ENCODE measurements around the gene PIGC.
A peak's percentile ranks its signal among the peaks of the same experiment; 100 is the strongest.

PIGC gene

DNA sequence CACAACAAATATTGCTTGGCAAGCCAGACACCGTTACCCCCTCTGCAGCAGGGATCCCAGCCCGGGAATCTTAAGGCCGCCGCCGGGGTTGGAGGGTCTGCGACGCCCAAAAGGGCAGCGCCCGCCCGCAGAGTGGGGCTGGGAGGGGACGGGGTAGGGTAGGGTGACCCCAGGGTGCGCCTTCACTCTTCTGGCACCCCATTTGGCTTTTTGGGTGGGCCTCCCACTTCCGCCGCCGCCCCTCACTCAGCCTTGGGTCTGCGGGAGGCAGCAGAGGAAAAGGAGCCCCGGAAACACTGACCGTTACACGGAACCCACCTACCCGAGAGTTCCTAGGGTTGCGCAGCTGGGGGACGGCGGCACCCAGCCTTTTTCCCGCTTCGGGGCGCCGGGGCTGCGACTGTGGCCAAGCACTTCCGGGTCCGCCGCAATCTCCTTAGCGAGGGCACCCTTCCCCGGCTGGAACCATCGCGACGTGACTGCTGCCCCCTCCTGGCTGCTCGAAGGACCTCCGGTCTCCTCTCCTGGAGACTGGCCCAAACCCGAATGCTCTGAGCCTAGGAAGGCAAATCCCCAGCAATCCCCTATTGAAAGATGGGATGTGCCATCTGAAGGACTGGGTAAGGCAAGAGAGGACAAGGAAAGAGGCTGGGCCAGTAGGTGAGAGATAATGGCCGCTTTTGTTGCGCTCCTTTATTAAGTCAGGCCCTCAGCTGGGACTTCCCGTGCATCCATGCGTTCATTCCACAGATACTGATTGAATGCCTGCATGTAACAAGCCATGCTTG is at the start of gene PIGC:
Gene PIGC (minus strand): TSS at position 404 of the 788 bp plus-strand sequence. CDS start 1,447 bp downstream, outside the sequence.
- DNase-seq: peak; percentile 92 to 94

DNA sequence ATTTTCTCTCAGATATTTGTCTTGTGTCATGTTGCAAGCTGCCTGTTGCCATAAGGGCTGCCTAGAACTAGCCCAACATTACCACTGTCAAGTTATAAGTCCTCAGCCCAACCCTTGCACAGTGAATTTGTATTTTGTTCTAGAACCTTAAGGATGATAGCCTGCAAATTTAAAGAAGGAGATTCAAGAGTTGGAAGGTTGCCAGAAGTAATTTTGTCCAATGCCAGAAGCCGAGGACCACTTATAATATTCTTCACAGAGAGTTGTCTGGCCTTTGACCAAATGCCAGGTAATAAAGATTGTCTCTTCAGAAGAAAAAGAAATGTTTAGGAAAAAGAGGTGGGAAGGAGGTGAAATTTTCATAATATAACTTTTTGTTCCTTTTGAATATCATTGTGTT is 48.6 kb upstream of the PIGC start:
- DNase-seq: no peak

DNA sequence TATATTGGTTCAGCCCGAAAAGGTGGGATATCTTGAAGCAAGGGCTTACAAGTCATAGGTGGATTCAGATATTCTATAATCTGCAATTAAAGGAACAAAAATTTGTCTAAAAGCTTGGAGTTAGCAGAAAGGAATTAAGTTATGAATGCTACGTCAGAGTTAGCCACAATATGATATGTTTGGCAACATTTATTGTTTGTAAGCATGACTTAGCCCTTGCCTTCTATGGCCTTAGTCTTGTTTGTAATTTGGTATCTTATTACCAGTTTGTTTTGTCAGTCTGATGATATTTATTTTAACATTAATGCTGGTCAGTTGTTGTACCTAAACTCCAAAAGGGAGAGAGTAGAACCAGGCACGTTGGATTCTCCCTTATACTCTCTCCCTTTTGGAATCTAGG is 46.0 kb upstream of the PIGC start:
- DNase-seq: no peak

DNA sequence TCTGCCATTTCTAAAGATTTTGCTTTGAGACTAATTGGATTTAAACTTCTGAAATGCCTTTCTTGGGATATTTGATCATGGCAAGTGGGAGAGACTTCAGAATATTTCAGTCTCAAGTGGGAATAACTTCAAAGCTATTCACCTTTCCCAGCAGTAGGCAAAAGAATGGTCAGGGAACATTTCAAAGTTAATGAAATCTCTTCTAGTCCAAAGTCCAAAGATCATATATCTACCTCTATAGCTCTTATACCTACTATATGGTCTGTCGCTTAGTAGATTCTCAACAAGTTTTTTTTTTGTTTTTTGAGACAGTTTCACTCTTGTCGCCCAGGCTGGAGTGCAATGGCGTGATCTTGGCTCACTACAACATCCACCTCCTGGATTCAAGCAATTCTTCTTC is 44.5 kb upstream of the PIGC start:
- DNase-seq: no peak

DNA sequence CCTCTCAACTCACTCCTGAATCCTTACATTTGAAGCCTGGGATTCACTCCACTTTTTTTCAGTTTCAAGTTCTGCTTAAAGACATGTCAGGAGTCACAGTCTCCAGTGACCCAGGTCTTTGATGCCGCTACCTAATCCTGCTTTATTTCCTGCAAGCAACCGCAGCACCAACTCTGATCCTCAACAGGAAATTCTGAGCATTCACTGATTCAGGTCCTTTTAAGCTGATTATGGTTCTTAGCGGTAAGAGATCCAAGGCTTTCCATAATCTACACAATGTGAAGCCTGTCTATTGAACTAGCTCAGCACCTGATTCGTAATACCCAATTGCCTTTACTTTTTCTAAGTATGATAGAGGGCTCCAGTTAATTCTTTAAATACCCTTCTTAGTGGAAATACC is 43.7 kb upstream of the PIGC start:
- DNase-seq: no peak

DNA sequence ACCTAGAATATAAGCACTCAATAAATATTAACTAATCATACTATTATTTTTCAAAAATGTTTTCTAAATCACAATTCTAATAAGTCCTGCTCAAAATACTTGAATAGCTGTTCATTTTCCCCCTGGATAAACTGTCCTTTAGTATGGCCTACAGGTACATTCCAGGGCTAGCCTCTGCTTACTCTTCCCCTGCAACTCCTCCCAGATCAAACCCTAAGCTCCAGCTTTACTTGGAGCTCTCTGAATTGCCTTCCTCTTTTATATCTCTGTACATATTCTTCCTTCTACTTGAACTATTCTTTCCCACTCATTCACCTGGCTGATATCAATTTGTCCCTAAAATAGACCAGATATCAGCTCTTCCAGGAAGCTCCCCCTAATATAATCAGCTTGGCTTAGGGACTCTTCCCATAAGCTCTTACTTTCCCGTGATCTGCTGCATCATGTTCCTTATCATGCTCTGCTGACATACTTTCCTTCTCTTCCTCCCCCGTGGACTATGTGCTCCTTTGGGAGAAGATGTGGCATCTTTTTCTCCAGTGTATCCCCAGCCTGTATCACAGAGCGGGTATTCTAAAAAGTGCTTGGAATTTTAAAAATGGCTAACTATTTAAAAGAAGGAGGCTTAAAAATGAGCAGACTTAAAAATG is 43.1 kb upstream of the PIGC start:
- no peak for DNase-seq

DNA sequence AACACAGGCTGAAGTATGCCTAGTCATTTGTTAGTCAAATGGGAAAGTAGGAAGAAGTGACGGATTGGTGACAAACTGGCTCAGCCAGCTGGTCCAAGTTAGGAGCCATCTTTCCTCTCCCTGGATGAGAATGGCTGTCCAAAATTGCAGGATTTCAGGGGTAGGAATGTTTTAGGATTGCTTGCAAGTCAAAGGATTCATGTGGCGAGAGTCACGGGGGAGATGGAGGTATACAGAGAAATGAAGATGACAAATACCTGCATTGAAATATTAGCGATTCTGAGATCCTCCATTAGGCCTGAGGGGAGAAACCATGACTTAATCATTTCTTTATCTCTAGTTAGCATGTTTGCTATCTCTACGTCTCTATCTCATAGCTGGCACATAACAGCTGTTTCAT is 41.8 kb upstream of the PIGC start:
- DNase-seq: no peak

DNA sequence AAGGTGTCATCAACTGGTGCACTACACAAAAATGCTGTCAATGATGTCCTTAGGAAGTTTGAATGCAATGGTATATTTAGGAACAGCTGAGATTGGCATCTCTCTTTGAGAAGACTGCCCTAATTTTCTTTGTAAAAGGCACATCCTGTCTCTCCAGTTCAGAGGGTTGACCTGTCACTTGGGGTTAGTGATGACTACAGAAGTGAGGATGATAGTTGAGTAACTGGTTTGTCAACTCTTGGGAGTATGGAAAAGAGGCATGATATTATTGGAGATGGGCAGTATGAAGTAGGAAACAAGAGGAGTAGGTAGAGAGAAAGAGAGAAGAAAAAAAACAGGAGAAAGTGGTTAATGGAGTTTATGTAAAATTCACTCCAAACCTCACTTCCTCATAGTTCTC is 40.4 kb upstream of the PIGC start:
- DNase-seq: no peak

DNA sequence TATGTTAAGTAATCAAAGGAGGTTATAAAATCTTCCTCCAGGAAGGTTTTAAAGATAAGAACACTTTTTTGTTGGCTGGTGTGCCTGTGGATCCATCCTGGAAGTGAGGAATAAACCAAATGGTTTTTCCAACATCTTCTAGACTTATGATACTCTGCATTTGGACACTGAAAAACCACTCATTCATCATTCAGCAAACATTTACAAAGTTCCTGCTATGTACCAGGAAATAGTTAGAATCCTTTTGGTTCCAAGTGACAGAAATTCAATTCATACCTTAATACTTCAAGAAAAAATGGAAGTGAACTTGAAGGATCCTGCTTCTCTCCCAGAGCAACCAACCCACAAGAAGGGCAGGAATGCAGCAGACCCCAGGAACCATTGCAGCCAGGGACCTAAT is 39.6 kb upstream of the PIGC start:
- DNase-seq: no peak

DNA sequence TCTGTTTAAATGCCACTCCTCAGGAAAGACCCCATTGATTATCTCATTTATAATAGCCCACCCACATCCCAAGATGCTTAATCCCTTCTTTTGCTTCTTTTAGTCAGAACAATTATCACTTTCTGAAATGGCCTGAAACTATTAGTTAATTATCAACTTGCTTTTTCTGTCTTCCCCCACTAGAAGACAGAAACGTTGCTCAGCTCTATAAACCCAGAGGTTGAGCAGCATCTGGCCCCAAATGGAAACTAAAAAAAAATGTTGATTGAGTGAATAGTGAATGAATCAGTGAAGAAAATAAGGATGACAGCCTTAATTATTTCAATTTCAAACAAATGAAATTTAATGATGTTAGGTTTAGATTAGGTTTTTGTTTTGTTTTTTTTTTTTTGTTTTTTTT is 38.2 kb upstream of the PIGC start:
- DNase-seq: no peak

DNA sequence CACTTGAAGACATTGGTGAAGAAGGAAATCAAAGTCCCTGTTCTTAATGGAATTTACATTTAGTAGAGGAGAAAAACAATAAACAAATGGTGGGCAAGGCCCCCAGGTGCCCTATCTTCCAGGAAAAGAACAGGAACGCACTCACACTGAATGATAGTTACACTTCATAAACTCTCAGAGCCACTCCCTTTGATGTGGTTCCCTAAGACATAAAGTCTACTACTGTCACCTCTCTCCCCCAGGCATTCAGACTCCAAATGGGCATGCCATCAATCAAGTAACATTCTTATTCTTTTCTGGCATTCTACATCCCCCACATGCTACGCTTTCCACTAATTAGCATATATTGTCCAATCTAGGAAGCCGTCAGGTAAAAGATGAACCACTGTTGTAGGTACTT is 36.6 kb upstream of the PIGC start:
- no peak for DNase-seq

DNA sequence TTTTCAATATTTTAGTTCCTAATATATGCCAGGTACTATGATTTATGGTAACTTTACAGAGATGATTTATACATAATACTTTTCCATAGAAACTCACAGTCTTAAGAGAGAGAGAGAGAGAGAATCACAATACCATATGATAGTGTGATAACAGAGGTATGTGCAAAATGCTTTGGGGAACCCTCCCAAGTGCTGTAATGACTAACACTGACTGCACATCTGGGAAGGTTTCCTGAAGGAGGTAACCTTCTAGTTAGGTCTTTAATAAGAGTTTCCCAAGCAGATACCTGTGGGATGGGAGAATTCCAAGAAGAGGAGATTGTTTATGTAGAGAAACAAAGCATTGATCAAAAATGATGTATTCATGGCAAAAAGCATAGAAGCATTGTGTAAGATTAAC is 34.6 kb upstream of the PIGC start:
- no peak for DNase-seq

DNA sequence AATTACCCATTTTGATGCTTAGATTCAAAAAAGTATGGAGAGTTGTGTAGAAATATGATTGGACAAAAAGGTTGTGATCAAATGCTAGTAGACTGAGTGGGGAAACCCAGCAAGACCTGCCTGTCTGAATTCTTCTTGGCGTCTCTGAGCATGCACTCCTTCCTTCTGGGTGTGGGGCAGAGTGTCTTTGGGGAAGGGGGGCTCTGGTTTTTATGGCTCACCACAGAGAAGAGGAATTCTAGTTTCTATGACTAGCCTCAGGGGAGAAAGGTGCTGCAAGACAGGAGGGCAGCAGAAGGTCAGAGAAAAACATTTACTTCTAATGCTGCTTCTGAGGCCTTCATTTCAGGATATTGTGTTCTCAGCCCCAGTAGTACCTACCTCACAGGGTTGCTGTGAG is 33.9 kb upstream of the PIGC start:
- DNase-seq: no peak

DNA sequence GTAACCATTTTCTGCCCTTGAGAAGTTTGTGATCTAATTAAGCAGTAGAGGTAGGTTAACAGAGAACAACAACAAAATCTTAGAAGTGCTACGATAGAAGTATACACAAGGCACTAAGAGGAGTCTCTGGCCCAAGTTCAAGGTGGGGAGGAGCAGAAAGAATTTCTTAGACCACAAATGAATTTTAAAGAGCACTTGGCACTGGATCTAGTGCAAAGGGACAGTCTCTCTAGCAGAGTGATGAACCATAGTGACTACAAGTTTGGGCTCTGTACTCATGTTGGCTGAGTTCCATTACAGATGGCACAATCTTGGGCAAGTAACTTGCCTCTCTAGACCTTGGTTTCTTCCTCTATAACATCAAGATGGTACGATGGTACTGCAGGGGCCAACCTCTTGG is 33.3 kb upstream of the PIGC start:
- DNase-seq: no peak

DNA sequence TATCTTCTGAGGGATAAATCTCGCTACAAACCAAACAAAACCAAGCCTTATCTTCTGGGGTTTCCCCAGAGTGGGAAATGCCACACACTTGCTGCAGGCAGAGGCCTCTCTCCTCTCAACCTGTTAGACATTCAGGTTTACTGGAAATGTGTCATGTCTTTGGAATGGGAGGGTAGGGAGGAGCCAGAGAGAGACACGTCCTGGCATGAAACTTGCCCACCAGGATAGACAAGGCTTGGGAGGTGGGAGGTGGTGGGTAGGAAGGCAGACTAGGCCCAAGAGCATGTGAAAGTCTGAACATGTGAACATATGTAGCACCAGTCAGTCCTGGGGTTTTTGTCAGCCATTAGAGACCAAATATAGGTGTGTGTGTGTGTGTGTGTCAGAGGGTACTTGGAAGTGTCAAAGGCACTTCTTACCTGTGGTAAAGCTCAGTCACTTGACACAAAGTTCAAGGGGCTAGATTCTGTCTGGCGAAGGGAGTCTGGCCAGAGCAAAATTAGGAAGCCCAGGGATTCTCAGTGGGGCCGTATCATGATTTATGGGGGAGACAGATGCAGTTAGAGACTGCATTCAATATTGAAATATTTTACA is 32.4 kb upstream of the PIGC start:
- DNase-seq: no peak

DNA sequence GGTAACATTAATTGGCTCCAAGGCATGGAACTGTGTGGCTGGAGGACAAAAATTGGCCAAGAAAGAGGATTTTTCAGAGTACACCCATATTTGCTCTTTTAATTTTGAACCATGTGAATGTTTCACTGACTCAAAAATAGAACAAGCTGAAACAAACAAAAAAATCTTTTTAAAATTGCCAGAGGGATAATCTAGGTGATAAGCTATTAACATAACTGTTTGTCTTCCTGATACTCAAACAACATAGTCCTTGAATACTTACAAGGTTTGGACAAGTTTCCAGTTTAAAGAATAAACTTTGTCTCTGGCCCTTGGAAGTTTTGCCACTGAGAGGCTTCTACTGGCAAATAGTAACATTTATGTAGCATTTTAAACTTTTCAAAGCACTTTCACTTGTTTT is 30.0 kb upstream of the PIGC start:
- no peak for DNase-seq

DNA sequence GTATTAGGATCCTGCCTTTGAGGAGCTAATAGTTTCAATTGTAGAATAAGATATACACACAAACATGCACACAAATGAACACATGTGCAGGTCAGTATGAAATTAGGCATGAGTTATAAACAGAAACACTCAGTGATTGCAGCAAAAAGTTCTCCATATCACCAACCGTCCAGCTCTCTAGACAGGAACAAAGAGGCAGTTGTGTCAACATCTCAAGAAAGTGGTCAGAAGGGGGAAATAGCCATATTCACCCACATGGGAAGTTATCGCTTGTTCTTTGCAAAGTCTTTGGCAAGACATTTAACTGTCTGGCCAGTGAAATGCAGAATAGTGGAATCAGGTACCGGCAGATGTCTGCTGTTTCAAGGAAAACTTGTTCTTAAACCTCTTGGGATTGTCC is 29.4 kb upstream of the PIGC start:
- no peak for DNase-seq

DNA sequence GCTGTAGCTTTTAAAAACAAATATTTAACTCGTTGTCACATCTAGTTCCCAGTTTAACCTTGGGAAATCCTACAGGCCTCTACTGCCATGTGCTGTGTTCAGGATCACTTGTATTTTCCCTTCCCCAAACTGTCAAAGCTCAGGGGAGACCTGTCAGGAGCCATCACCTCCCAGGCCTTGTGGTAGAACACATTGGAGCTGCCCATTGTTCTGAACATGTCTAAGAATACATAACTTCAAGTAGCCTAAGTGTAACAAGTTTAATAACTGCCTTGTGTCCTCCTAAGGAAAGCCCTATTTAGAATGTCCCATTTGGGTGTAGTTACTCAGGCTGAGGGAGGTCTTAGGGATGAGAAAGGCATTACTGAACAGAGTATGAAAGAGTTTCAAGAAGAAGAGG is 28.6 kb upstream of the PIGC start:
- no peak for DNase-seq

DNA sequence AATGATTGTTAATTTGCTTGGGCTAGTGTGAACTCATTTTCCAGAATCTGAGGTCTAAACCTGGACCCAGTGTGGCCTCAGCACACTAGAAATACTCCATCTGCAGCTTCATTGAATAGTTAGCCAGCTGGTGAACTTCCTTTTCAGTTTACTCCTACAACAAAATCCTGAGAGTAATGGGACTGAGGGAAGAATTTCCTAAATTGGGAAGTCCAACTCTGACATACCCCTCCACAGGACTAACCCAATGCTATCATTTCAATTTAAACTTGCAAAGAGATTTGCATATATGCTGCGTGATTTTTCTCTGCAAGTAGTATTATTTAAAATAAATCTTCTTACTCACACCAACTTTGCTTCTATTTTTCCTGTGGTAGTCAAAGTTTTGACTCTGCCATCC is 27.8 kb upstream of the PIGC start:
- DNase-seq: no peak

DNA sequence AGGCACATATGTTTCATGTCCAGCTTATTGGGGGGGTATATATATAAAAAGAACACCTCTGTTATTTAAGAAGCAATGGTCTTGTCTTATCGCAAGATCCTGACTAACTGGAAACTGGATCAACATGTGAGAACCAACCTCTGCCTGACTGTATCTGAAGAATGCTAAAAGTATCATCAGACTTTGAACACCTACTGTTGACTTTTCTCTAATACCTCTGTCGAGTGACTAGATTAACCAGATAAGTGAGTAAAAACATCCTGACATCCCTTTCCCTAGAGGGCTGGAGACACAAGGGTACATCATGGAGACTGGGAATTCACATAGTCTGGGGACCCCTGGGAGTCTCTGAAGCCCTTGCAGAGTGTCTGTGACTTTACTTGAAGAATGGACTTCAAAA is 26.3 kb upstream of the PIGC start:
- DNase-seq: no peak

DNA sequence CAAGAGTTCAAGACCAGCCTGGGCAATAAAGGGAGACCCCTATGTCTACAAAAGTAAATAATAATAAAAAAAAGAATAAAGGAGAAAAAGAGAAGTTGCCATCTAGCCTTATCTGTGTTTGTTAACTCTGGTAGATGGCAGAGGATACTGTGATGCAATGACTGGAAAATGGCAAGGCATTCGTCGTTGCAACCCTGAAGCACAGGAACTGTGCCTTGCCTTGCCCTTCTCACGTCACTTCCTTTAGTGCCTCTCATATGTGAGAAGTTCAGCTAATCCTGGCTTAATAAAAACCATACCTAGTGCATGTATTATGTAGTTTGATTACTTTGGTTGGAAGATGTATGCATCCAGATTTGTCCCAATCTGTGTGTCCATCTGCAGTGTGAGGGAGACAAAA is 25.8 kb upstream of the PIGC start:
- no peak for DNase-seq

DNA sequence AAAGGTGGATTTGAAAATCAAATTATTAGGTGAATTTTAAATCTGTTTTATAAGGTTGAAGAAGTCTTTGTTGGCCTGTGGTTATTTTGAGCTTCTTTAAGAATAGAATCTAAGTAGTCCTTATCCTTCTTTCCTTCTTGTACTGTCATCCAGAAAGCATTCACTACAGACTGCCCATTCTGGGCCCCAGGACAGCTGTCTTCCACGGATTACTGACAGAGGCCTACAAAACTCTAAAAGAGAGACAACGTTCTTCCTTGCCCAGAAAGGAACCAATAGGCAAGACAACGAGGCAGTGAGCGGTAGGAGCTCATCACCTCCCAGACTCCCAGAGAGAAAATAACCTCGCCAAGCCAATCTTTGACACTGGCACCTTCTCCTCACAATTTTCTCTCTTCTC is 24.4 kb upstream of the PIGC start:
- no peak for DNase-seq

DNA sequence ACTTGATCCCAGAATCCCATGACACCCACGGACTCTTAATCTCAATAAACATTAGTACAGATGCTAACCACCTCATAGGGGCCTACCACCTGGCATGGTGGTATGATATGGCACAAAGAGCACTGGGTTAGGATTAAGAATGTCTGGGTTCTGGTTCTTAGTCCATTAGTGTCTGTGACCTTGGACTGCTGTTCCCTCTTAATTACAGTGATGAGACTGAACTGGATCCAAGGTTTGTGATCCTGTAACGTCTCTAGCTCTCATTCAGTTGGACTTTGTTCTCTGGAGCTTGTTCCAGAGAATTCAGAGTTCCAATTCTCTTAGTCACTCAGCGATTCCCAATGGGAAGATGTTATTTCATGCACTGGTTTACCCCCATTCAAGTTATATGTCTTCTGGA is 23.6 kb upstream of the PIGC start:
- no peak for DNase-seq

DNA sequence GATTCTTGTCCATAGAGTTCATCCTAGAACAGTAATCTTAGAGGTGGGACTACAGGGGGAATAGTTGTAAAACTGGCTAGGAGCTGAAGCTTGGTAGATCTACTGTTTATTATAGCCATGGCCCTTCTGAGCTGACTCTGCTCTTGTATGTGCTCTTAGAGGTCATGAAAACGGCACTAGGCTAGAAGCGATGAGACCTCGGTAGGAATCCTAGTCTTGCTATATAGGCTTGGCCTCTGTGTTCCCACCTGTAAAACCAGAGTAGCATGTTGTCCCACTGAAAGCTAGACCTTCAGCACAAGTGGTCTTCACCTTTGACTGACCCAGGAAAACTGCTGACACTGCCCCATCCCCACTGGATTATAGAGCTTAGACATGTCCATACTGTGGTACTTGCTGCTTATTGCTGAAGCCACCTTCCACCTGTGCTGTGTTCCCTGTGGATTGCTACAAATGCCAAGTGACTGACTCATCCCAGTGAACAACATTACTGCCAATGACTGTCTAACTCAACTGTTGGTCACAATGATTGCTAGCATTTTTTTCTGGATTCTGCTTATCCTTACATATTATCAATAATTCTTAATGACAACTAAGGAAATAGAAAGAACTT is 23.0 kb upstream of the PIGC start:
- no peak for DNase-seq
